ENCODE measurements around the gene MYPOP.
"Not testable (repeated sequence)": the region's sequence is repeated elsewhere in the genome, so short reads cannot be mapped to it uniquely, and the experiment has no call there.

MYPOP gene

DNA sequence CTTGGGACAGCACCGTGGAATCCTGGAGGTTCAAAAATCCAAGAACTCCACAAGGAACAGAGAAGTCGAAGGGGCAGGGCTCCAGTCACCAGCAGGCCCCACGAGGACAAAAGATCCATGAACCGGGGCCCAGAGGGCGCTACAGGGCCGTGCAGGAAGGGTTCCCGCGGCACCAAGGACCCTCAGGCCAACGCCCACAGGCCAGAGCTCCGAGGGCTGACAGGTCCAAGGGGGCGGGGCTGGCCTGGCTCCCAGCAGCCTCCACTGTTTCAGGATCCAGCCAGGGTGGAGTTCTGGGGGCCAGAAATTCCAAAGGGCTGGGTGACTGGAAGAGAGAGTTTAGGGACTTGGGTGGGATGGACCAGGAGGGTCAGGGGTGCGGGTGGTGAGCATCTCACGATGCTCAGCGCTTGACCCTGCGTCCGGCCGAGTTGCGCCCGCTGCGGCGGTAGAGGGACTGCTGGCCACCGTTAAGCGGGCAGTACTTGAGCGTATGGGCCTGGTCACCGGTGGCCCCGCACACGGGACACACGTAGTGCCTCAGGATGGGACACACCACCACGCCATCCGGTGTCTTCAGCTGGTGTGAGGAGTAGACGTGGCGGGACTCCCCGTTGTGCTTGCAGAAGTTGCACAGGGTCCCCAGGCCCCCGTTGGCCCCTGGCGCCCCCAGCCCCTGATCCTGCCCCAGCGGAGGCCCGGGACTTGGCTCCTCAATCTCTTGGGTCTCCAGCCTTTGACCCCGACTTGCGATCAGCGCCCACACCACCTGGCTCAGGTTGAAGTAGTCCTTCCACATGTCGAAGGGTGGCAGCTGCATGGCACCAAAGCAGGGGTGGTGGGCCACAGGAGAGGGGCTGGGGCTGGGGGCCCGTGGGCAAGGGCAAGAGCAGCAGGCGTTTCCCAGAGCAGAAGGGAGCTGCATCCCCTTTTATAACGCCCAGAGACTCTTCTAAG is 11.7 kb upstream of the MYPOP start, which contains the start of gene NANOS2:
Gene NANOS2, minus strand, starts transcription at position 905 of the 957 bp plus-strand sequence. Its CDS starts 85 bp downstream, at position 820.
- H3K4me3 ChIP-seq (ENCODE audit: low read length) = no peak within 1 kb of the TSS
- no peak for DNase-seq (ENCODE audit: low read depth, low spot score)

DNA sequence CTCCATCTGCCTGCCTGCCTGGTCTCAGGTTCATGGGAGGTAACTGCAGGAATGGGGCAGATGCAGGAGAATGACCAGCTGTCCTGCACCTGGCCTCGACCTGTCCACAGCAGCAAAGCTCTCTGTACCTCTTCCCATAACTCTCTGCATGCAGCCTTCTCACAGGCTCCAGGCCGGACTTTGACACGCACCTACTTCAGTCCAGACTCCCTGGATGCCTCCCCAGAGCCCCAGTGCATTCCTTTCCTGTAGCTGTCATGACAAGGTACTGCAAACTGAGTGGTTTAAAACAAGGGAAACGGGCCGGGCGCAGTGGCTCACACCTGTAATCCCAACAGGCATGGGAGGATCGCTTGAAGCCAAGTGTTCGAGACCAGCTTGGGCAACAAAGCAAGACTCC is 8.9 kb upstream of the MYPOP start:
- H3K4me3 ChIP-seq (ENCODE audit: low read length) = no peak overlapping the region
- DNase-seq (ENCODE audit: low read depth, low spot score) = no peak

- no peak overlapping the region for H3K4me3 ChIP-seq (ENCODE audit: low read length)
- no peak for DNase-seq (ENCODE audit: low read depth, low spot score)
Observed at GRCh38 chr19:45908956-45909355, 6.5 kb upstream of the MYPOP start.

GRCh38 chr19:45906221-45906620 is 3.8 kb upstream of the MYPOP start:
- no peak for DNase-seq (ENCODE audit: low read depth, low spot score)
- H3K4me3 ChIP-seq (ENCODE audit: low read length) = no peak overlapping the region

GRCh38 chr19:45905011-45905410 is 2.6 kb upstream of the MYPOP start:
- no peak for DNase-seq (ENCODE audit: low read depth, low spot score)
- H3K4me3 ChIP-seq (ENCODE audit: low read length) = no peak overlapping the region

DNA sequence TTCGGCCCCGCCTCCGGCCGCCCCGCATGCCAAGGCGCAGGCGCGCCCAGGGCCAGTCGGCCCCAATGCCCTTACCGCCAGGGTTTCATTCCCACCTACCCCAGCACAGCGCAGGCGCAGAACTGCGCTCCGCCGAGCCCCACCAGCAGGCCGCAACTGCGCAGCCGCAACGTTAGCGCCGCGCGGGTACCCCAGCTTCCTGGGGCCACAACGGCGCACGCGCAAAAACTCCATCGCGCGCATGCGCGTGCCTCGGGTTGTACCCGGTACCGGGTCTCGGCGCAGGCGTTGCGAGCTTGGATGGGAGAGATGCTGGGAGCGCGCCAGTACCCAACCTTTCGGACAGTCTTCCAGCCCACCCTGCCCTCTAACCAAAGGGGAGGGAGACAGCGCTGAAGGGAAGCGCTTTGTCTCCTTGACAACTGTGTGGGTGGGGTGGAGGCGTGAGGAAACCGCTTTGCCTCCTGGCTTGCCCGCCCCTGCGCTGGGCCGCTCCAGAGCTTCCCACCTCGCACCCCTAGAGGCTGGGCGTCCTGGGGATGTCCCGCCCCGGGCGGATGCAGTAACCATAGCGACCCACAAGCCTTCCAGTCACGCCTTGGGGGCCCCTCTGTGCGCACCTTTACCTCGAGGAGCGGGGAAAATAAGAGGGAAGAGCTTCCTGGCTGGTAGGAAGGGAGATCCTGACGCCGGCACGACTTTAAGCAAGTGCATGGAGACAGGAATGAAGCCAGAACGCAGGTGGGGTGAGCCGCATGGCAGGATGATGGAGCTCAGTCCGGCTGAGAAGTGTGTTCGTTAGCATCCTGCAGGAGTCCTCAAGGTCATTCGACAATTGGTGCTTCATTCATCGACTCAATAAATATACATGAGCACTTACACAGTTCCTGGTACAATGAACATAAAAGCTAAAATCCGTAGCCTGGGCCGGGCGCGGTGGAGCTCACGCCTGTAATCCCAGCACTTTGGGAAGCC is 525 bp upstream of the MYPOP start:
- peak; percentile 93 for DNase-seq (ENCODE audit: low read depth, low spot score)

DNA sequence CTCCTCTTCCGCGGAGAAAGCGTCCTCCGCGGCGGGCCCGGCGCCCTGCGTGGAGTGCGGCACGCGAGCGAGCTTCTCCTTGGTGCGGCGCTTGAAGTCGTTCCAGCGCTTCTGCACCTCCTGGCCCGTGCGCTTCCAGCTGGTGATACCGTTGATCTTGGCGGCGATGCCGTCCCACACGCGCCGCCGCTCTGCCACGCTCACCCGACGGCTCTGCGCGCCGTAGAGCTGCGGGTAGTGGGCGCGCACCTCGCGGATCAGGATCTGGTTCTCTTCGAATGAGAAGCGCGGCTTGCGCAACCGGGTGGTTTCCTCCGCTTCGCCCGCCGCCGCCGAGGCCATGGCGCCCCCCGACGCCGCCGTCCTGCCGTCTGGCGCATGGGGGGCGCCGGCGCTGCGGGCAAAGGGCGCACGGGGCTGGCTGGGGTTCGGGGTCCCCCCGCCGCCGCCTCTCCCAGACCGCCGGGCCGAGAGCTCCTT is 941 bp downstream of the MYPOP start:
- DNase-seq (ENCODE audit: low read depth, low spot score) = no peak
- H3K4me3 ChIP-seq (ENCODE audit: low read length) = peak overlapping the region; percentile 90

More for the DNA sequence above, 525 bp upstream of the MYPOP start:
- peak overlapping the region; percentile 90 for H3K4me3 ChIP-seq (ENCODE audit: low read length)

DNA sequence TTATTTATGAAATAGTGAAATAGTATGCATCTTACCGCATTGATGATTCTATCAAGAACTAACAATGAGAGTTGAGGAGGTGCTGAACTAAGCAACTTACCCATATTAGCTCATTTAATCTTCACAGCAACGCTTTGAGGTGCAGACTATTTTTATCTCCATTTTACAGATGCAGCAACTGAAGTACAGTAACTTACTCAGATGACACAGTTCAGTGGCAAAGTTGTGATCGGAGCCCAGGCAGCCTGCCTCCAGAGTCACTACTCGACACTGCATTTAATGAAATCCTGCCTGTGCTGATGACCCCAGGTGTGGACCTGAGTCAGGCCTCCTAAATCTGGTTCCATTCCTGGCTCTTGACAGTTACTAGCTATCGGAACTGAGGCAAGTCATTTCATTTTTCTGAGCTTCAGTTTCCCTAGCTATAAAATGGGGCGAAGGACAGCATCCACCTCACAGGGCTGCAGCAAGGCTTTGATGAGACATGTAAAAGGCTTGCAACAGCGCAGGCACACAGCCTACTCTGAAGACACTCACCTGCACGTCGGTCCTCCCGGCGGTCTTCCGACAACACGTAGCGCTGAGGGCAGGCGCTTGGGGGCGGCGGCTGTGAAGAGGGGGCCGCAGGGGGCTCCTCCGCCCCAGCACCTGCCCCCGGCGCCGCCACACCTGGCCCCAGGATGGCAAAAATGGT is 1.5 kb downstream of the MYPOP start:
- H3K4me3 ChIP-seq (ENCODE audit: low read length) = peak overlapping the region; percentile 90
- DNase-seq (ENCODE audit: low read depth, low spot score) = no peak

GRCh38 chr19:45899919-45900589 is 2.4 kb downstream of the MYPOP start:
- no peak for DNase-seq (ENCODE audit: low read depth, low spot score)
- H3K4me3 ChIP-seq (ENCODE audit: low read length) = no peak overlapping the region

DNA sequence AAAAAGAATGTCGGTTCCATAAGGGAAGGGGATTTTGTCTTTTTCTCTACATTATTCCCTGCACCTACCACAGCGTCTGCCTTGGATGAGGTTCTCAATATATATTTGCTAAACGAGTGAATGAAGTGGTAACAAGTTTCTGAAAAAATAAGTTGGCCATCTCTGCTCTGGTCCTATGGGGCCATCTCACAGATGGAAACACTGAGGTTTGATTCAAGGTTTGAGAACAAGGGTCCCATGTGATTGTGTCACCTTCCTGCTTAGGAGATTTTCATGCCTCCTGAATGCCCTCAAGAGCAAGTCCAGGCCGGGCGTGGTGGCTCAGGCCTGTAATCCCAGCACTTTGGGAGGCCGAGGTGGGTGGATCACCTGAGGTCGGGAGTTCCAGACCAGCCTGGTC is 3.2 kb downstream of the MYPOP start:
- no peak overlapping the region for H3K4me3 ChIP-seq (ENCODE audit: low read length)
- DNase-seq (ENCODE audit: low read depth, low spot score) = no peak

GRCh38 chr19:45897261-45897812 is 5.1 kb downstream of the MYPOP start:
- no peak overlapping the region for H3K4me3 ChIP-seq (ENCODE audit: low read length)
- no peak for DNase-seq (ENCODE audit: low read depth, low spot score)

- DNase-seq (ENCODE audit: low read depth, low spot score); H3K4me3 ChIP-seq (ENCODE audit: low read length): not testable (repeated sequence)
Observed at GRCh38 chr19:45895983-45896599, 6.3 kb downstream of the MYPOP start.

GRCh38 chr19:45895519-45895972 is 6.9 kb downstream of the MYPOP start:
- DNase-seq (ENCODE audit: low read depth, low spot score) = no peak
- no peak overlapping the region for H3K4me3 ChIP-seq (ENCODE audit: low read length)

DNA sequence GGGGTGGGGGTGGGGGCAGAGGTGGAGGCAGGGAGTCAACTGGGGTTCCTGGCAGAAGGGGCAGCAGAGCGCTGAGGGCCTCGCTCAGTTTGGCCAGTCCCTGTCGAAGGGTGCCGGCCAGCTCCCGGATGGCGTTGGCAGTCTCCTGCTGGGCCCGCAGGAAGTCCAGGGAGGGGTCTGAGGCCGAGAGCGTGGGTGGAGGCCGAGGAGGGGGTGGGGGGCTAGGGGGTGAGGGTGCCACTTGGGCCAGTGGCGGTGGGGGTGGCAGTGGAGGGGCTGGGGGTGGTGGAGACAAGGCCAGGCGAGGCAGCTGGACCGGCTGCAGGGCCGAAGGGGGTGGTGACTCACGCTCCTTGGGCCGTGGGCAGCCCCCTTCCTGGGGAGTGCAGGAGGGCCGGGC is 11.5 kb downstream of the MYPOP start:
- no peak for DNase-seq (ENCODE audit: low read depth, low spot score)
- no peak overlapping the region for H3K4me3 ChIP-seq (ENCODE audit: low read length)

- H3K4me3 ChIP-seq (ENCODE audit: low read length) = no peak overlapping the region
- DNase-seq (ENCODE audit: low read depth, low spot score) = no peak
Observed at GRCh38 chr19:45889210-45889885, 13.1 kb downstream of the MYPOP start.

- H3K4me3 ChIP-seq (ENCODE audit: low read length) = peak overlapping the region; percentile 81
- no peak for DNase-seq (ENCODE audit: low read depth, low spot score)
Observed at GRCh38 chr19:45887200-45887710, 15.2 kb downstream of the MYPOP start.

All from Jurkat, Clone E6-1 (cell line).